Measurements from ENCODE around the gene TNRC6C.

TNRC6C gene

DNA sequence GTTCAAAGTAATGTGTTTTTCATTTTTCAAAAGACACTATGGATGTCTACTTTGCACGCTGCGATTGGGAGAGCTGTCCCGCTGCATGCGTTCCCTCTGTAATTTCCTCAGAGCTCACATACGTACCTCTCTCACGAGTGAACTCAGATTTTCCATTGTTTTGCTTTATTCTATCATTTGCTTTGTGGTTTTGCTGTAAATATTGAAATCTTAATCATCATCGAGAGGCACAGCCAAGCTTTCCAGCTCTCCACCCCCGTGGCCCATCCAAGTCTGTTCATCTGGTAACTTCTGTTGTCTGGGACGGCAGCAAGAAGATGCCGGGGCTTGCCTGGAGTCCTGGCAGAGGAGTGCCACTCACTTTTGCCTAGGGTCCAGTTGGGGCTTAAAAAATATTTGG, 149.0 kb downstream of the TNRC6C start:
- Histone ChIP-seq H3K9ac (ENCODE audit: low read depth, low read length) (no peak overlapping the region), H3K36me3 (ENCODE audit: insufficient read depth, low read length) (peaks cover 35% of the 10 kb centered on the region), H3K4me3 (ENCODE audit: low read length) (no peak overlapping the region), H3K27me3 (ENCODE audit: insufficient read depth, low read length) (no peaks in the 10 kb centered on the region), H3K9me3 (ENCODE audit: insufficient read depth, low read depth, low read length) (no peaks in the 10 kb centered on the region), H3K27ac (ENCODE audit: low read depth, low read length) (no peak overlapping the region), H3K4me1 (ENCODE audit: insufficient read depth, low read length) (no peaks in the 10 kb centered on the region)
- WGBS: 96% methylated on average over 9 of the region's 10 CpGs

DNA sequence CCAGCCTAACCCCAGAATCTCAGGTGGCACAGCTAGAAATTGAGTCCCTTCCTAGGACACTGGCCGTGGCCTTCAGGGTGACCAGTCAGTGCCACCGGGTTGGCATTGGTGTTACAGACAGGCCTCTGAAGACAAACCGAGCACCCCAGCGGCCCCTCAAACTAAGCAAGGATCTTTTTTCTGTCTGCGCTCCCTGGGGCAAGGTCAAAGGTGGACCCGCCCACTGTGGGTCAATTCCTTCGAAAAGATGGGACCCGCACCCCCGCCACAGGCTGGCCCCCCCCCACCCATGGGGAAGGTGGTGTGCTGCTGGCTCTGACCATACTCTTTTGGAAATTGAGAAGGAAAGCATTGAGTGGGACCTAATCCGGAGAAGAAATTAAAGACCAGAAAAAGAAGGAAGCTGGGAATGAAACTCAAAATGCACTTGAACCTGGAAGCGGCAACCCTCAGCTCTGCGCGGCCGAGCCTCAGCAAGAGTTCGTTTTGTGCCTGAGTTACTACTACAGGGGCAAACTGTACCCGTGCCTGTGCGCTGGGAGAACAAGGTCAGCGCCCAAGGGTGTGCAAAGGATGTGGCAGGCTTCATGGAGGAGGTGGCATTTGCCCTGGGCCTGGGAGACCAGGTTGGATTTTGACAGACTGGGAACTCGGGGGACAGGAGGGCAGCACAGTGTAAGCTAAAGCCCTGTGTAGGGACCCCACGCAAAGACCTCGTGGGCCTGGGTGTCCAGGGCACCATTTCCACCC, 149.6 kb downstream of the TNRC6C start:
- 95% methylated on average over 21 of the region's 21 CpGs for WGBS
- Histone ChIP-seq H3K27me3 (ENCODE audit: insufficient read depth, low read length) (no peaks in the 10 kb centered on the region), H3K9me3 (ENCODE audit: insufficient read depth, low read depth, low read length) (no peaks in the 10 kb centered on the region), H3K4me1 (ENCODE audit: insufficient read depth, low read length) (no peaks in the 10 kb centered on the region), H3K9ac (ENCODE audit: low read depth, low read length) (no peak overlapping the region), H3K4me3 (ENCODE audit: low read length) (no peak overlapping the region), H3K27ac (ENCODE audit: low read depth, low read length) (no peak overlapping the region), H3K36me3 (ENCODE audit: insufficient read depth, low read length) (peaks cover 28% of the 10 kb centered on the region)

DNA sequence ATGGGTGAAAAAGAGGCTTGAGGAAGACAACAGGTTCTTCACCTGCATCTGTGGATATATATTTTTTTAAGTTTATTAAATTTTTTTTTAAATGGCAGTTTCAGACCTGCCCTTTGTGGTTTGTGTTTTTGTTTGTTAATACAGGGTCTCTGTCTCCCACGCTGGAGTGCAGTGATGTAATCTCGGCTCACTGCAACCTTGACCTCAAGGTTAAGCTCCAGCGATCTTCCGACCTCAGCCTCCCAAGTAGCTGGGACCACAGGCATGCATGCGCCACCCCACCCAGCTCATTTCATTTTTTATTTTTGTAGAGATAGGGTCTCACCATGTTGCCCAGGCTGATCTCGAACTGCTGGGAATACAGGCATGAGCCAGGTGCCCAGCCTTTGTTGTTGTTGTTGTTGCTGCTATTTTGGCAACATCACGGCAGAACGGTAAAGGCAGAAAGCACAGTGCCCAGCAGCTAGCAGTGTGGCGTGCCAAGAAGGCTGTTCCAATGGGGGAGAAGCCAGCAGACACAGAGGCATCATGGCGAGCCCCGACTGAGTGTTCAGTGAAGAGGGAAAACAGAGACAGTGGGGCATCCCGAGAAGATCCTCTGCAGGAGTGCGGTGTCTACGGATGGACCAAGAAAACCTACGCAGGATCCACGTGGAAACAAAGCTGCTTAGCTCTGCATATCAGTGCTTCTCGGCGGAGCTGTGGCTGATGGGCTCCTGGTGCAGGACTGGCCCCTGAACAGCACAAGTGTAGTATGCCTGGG, 150.4 kb downstream of the TNRC6C start:
- no peak overlapping the region for H3K27ac ChIP-seq (ENCODE audit: low read depth, low read length)
- H3K9me3 ChIP-seq (ENCODE audit: insufficient read depth, low read depth, low read length): no peaks in the 10 kb centered on the region
- no peaks in the 10 kb centered on the region for H3K27me3 ChIP-seq (ENCODE audit: insufficient read depth, low read length)
- no peak overlapping the region for H3K9ac ChIP-seq (ENCODE audit: low read depth, low read length)
- H3K4me1 ChIP-seq (ENCODE audit: insufficient read depth, low read length): no peaks in the 10 kb centered on the region
- H3K36me3 ChIP-seq (ENCODE audit: insufficient read depth, low read length): peaks cover 20% of the 10 kb centered on the region
- no peak overlapping the region for H3K4me3 ChIP-seq (ENCODE audit: low read length)
- 94% methylated on average over 18 of the region's 18 CpGs for WGBS

DNA sequence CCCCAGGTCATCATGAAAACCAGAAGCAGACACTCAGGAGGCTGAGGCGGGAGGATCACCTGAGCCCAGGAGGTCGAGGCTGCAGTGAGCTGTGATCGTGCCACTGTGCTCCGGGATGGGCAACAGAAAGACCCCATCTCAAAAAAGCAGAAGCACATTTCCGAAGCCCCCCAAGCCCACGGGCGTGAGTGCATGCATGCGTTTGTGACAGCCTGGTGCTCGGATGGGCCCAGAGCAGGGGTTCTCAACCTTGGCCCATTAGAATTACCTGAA, 150.9 kb downstream of the TNRC6C start:
- no peaks in the 10 kb centered on the region for H3K27me3 ChIP-seq (ENCODE audit: insufficient read depth, low read length)
- H3K9ac ChIP-seq (ENCODE audit: low read depth, low read length): no peak overlapping the region
- WGBS: 94% methylated on average over 9 of the region's 9 CpGs
- peaks cover 15% of the 10 kb centered on the region for H3K36me3 ChIP-seq (ENCODE audit: insufficient read depth, low read length)
- H3K4me3 ChIP-seq (ENCODE audit: low read length): no peak overlapping the region
- no peaks in the 10 kb centered on the region for H3K4me1 ChIP-seq (ENCODE audit: insufficient read depth, low read length)
- H3K27ac ChIP-seq (ENCODE audit: low read depth, low read length): no peak overlapping the region
- no peaks in the 10 kb centered on the region for H3K9me3 ChIP-seq (ENCODE audit: insufficient read depth, low read depth, low read length)

DNA sequence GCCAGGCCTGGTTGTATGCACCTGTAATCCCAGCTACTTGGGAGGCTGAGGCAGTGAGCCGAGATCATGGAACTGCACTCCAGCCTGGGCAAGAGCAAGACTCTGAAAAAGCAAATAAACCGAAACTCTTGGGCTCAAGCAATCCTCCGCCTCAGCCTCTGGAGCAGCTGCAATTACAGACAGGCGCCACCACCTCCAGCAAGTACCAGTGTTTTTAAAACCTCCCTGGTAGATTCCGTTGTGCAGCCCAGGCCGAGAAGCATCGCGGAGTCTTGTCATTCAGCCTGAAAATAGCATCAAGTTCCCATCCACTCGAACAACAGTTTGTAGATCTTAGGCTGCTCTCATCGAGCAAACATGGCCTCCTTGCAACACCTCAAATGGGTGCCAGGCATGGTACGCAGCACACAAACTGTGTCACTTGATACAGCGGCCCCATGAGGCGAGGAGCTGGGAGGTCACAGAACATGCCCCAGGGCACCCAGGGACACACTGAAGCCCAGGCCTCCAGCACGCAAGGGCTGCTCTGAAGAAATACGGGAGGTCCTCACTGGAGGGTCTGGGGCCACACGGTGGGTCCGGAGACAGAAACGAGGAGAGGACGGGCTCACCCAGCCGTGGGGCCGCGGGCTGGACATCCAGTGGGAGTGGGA, 152.0 kb downstream of the TNRC6C start:
- Histone ChIP-seq H3K27ac (ENCODE audit: low read depth, low read length) (no peak overlapping the region), H3K36me3 (ENCODE audit: insufficient read depth, low read length) (peaks cover 5% of the 10 kb centered on the region; the same call in 1 of the 2 replicates), H3K9me3 (ENCODE audit: insufficient read depth, low read depth, low read length) (no peaks in the 10 kb centered on the region), H3K27me3 (ENCODE audit: insufficient read depth, low read length) (no peaks in the 10 kb centered on the region), H3K9ac (ENCODE audit: low read depth, low read length) (no peak overlapping the region), H3K4me1 (ENCODE audit: insufficient read depth, low read length) (no peaks in the 10 kb centered on the region), H3K4me3 (ENCODE audit: low read length) (no peak overlapping the region)
- 96% methylated on average over 22 of the region's 22 CpGs for WGBS

DNA sequence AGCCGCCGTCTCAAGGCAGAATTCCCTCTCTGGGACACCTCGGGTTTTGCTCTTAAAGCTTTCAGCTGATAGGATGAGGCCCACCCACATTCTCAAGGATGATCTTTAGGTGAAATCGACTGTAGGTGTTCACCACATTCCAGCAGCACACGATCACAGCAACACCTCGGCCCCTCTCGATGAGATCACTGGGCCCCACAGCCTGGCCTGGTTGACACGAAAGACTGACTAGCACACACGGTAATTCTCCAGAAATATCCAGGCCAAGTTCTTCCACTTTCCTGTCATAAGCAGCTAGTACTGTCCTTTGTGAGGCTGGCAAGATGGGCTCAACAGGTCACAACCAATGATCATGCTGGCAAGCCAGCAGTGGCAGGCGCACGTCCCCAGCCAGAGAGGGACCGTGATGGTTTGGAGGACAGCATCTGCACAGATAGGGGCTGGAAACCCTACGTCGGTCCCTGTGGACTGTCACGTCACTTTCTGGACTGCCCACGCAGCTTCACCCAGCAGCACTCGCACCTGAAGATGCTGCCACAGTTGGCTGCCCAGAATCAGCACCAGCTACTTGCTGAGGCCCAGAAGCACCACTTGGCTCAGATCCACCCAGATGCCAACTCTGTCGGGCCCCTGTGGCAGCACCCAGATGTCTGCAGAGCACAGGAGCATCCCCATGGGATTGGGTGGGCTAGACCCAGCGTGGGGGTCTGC, 152.7 kb downstream of the TNRC6C start:
- no peaks in the 10 kb centered on the region for H3K9me3 ChIP-seq (ENCODE audit: insufficient read depth, low read depth, low read length)
- no peak overlapping the region for H3K9ac ChIP-seq (ENCODE audit: low read depth, low read length)
- H3K4me3 ChIP-seq (ENCODE audit: low read length): no peak overlapping the region
- no peaks in the 10 kb centered on the region for H3K4me1 ChIP-seq (ENCODE audit: insufficient read depth, low read length)
- H3K27ac ChIP-seq (ENCODE audit: low read depth, low read length): no peak overlapping the region
- peaks cover 4% of the 10 kb centered on the region; the same call in 1 of the 2 replicates for H3K36me3 ChIP-seq (ENCODE audit: insufficient read depth, low read length)
- WGBS: 94% methylated on average over 19 of the region's 19 CpGs
- H3K27me3 ChIP-seq (ENCODE audit: insufficient read depth, low read length): no peaks in the 10 kb centered on the region

DNA sequence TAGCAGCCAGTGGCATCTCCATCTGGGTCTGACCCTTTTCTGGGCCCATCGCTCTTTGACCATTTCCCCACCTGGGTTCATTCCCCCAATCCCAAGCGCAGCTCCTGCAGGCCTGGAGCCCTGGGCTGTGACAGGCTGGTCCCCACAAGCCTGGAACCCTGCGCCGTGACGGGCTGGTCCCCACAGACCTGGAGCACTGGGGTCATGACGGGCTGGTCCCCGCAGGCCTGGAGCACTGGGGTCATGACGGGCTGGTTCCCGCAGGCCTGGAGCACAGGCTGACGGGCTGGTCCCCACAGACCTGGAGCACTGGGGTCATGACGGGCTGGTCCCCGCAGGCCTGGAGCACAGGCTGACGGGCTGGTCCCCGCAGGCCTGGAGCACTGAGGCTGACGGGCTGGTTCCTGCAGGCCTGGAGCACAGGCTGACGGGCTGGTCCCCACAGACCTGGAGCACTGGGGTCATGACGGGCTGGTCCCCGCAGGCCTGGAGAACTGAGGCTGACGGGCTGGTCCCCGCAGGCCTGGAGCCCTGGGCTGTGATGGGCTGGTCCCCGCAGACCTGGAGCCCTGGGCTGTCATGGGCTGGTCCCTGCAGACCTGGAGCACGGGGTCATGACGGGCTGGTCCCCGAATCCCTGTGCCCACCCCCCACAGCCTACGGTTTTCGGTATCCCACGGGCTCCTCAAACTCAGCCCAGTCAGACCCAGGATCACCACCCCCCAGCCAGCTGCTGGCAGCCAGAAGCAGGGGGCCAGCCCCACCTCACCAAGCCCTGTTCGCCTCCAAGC, 153.4 kb downstream of the TNRC6C start:
- no peaks in the 10 kb centered on the region for H3K9me3 ChIP-seq (ENCODE audit: insufficient read depth, low read depth, low read length)
- H3K4me1 ChIP-seq (ENCODE audit: insufficient read depth, low read length): no peaks in the 10 kb centered on the region
- no peaks in the 10 kb centered on the region; the same call in 1 of the 2 replicates for H3K36me3 ChIP-seq (ENCODE audit: insufficient read depth, low read length)
- H3K27ac ChIP-seq (ENCODE audit: low read depth, low read length): no peak overlapping the region
- WGBS: 94% methylated on average over 28 of the region's 28 CpGs
- no peaks in the 10 kb centered on the region for H3K27me3 ChIP-seq (ENCODE audit: insufficient read depth, low read length)
- H3K4me3 ChIP-seq (ENCODE audit: low read length): no peak overlapping the region
- no peak overlapping the region for H3K9ac ChIP-seq (ENCODE audit: low read depth, low read length)

DNA sequence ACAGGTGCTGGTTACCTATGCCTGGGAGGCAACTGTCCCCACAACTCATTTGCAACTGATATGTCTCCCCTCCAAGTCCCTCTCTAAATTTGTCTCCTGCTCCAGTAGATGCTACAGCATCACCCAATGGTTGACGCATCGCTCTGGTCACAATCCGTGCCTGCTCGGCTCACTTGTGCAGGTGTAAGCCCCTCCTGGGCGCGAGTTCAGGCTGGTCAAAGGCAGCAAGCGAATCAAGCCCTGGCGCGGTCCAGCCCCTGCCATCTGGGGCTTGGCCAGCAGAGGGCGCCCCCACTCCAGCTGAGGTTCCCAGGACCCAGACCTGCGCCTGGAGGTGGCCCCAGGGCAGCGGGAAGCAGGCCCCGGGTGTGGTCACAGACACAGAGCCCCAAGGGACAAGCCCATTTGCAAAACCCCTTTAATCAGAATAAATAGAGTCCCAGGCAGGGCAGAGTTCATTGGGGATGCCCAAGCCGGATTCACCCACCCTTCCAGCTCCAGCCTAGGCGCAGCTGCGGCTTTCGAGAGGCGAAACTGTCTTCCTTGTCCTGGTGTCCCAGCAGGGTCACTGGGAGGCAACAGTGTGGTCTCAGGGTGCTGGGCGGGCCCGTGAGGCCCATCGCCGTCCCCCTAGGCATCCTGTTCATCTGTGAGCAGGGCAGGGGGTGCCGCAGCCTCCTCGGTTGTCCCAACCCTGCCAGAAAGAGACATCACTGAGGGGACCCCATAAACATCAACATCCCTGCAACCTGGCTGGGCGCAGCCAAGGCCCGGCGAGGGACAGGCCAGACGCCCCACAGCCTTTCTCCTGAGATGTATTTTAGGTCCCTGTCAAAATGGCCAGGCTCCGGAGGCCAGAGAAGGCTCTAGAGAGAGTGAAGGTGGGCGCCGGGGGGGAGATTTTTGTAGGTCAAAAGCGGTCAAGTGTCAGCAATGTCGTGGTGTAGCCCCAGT, 154.3 kb downstream of the TNRC6C start:
- Histone ChIP-seq H3K9me3 (ENCODE audit: insufficient read depth, low read depth, low read length) (no peaks in the 10 kb centered on the region), H3K27me3 (ENCODE audit: insufficient read depth, low read length) (no peaks in the 10 kb centered on the region), H3K4me3 (ENCODE audit: low read length) (no peak overlapping the region), H3K27ac (ENCODE audit: low read depth, low read length) (no peak overlapping the region), H3K4me1 (ENCODE audit: insufficient read depth, low read length) (no peaks in the 10 kb centered on the region), H3K9ac (ENCODE audit: low read depth, low read length) (no peak overlapping the region), H3K36me3 (ENCODE audit: insufficient read depth, low read length) (no peaks in the 10 kb centered on the region)
- 67% methylated on average over 33 of the region's 33 CpGs for WGBS

DNA sequence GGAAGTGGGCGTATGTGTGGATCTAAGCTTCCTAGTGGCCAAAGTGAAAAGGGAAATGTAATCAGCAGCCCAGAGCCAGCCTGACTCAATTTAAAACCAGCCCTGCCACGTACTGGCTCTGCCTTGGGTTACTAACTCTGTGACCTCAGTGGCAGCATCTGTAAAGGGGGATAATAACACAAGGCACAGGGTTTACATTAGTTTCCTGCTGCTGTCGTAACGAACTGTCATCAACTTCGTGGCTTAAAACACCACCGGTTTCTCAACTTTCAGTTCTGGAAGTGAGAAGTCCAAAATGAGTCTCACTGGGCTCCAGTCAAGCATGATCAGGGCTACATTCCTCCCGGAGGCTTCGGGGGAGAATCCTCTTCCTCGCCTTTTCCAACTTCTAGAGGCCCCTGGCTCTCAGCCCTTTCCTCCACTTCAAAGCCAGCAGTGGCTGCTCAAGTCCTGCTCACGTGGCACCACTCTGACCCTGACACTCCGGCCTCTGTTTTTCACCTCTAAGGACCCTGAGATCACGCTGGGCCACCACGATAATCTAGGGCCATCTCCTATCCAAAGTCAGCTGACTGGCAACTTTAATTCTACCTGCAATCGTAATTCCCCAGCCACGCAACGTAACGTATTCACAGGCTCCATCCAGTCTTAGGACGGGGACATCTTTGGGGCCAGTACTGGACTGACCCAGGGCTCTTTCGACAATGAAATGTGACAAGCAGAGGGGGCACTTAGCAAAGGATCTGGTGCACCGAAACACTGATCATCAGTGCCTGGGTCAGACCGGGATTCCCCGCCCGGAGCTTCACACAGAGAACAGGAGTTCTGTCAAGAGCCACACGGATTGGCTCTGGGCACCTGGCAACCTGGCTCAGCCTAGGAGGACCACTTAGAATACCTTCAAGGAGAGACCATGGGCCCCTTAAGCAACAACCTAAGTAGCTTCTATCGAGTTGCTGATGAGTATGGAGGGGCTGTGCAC, 155.6 kb downstream of the TNRC6C start:
- no peak overlapping the region for H3K27ac ChIP-seq (ENCODE audit: low read depth, low read length)
- no peaks in the 10 kb centered on the region for H3K27me3 ChIP-seq (ENCODE audit: insufficient read depth, low read length)
- WGBS: 94% methylated on average over 25 of the region's 25 CpGs
- no peaks in the 10 kb centered on the region for H3K36me3 ChIP-seq (ENCODE audit: insufficient read depth, low read length)
- no peak overlapping the region for H3K4me3 ChIP-seq (ENCODE audit: low read length)
- no peaks in the 10 kb centered on the region for H3K9me3 ChIP-seq (ENCODE audit: insufficient read depth, low read depth, low read length)
- no peaks in the 10 kb centered on the region for H3K4me1 ChIP-seq (ENCODE audit: insufficient read depth, low read length)
- H3K9ac ChIP-seq (ENCODE audit: low read depth, low read length): no peak overlapping the region

Data from HUES64 (cell line).